Lower lobe of right lung (tissue), 2 donors: ENCODE measurements around the gene UNC50. TPM values are rescaled to one million over a fixed set of nuclear protein-coding genes. Genes with fewer than 3 reads are reported as not detected.

Experiments used
- ATAC-seq, 2 donors: fragments of 200-7000 bp; cut with Tn5 transposase; one replicate each; pipeline ENCODE4 v1.9.1; 2020 to 2022; ENCODE audit warnings: mild to moderate bottlenecking in 2 of 2, moderate library complexity in 2 of 2
- DNase-seq: peaks from one replicate; pipeline ENCODE4 v3.0.0-alpha.2; 2020
- H3K27ac ChIP-seq: fragments of 200-600 bp; one replicate; pipeline ENCODE4 v1.8.0; 2022
- H3K27me3 ChIP-seq: fragments of 200-600 bp; one replicate; pipeline ENCODE4 v1.8.0; 2022; ENCODE audit warnings: low read depth
- H3K36me3 ChIP-seq: fragments of 200-600 bp; one replicate; pipeline ENCODE4 v1.8.0; 2022; ENCODE audit warnings: mild to moderate bottlenecking
- H3K4me1 ChIP-seq: fragments of 200-600 bp; one replicate; pipeline ENCODE4 v1.8.0; 2022
- H3K4me3 ChIP-seq: fragments of 200-600 bp; one replicate; pipeline ENCODE4 v1.8.0; 2022; ENCODE audit warnings: mild to moderate bottlenecking
- H3K9me3 ChIP-seq: fragments of 200-600 bp; one replicate; pipeline ENCODE4 v1.8.0; 2022
- CTCF ChIP-seq: fragments of 200-600 bp; IDR thresholded peaks from one replicate; pipeline ENCODE4 v1.8.0; 2022; ENCODE audit warnings: antibody characterized with exemption, mild to moderate bottlenecking
- intact Hi-C: fragments of 100-400 bp; cut with DNase I; formaldehyde crosslinking; loops from one replicate; pipeline ENCODE4 v1.11.0; 2022
- total RNA-seq: library from RNA; stranded (reverse); fragmentation: NEBNext Ultra II Directional; extraction: Animal tissue kit (Norgen Biotek cat#: 25700); gene quantifications from one replicate; pipeline ENCODE4 v1.2.1, GENCODE V29; 2021
- donor health status: DM: no; HTN: yes; CAD: no; lungs with severe emphysema.

UNC50 gene
- total RNA-seq, 1 donor from 2014 or later = 53.7 TPM

GRCh38 chr2:98578231-98578630 is 30.2 kb upstream of the UNC50 start:
- no peaks in the 10 kb centered on the region for H3K4me1 ChIP-seq
- H3K4me3 ChIP-seq = no peak overlapping the region
- no peaks in the 10 kb centered on the region for H3K27me3 ChIP-seq
- DNase-seq (no peak), ATAC-seq (no peak)
- H3K9me3 ChIP-seq = no peaks in the 10 kb centered on the region
- H3K36me3 ChIP-seq = peaks cover 96% of the 10 kb centered on the region
- H3K27ac ChIP-seq = no peak overlapping the region
- intact Hi-C loops = no loop called here
- TF ChIP-seq CTCF = no peak

GRCh38 chr2:98579926-98580325 is 28.5 kb upstream of the UNC50 start:
- ATAC-seq (no peak), DNase-seq (no peak)
- H3K27me3 ChIP-seq = no peaks in the 10 kb centered on the region
- H3K4me3 ChIP-seq = no peak overlapping the region
- no peak overlapping the region for H3K27ac ChIP-seq
- H3K4me1 ChIP-seq = no peaks in the 10 kb centered on the region
- intact Hi-C loops = no loop called here
- no peaks in the 10 kb centered on the region for H3K9me3 ChIP-seq
- no peak for TF ChIP-seq CTCF
- peaks cover 93% of the 10 kb centered on the region for H3K36me3 ChIP-seq

- no peak for DNase-seq
Measured at GRCh38 chr2:98580656-98581284, 27.6 kb upstream of the UNC50 start.

GRCh38 chr2:98582523-98582922 is 25.9 kb upstream of the UNC50 start:
- intact Hi-C loops = no loop called here
- DNase-seq = no peak
- Histone ChIP-seq H3K36me3 (peaks cover 93% of the 10 kb centered on the region), H3K9me3 (no peaks in the 10 kb centered on the region), H3K4me3 (no peak overlapping the region), H3K4me1 (no peaks in the 10 kb centered on the region), H3K27ac (no peak overlapping the region), H3K27me3 (no peaks in the 10 kb centered on the region)
- ATAC-seq = no peak
- TF ChIP-seq CTCF = no peak

More at GRCh38 chr2:98580656-98581284, 27.6 kb upstream of the UNC50 start:
- Histone ChIP-seq H3K4me3 (no peak overlapping the region), H3K9me3 (no peaks in the 10 kb centered on the region), H3K27ac (no peak overlapping the region), H3K4me1 (no peaks in the 10 kb centered on the region), H3K36me3 (peaks cover 93% of the 10 kb centered on the region), H3K27me3 (no peaks in the 10 kb centered on the region)
- no peak for TF ChIP-seq CTCF
- intact Hi-C loops = no loop called here
- no peak for ATAC-seq

GRCh38 chr2:98583276-98583675 is 25.1 kb upstream of the UNC50 start:
- DNase-seq (no peak), ATAC-seq (no peak)
- H3K9me3 ChIP-seq = no peaks in the 10 kb centered on the region
- H3K27ac ChIP-seq = no peak overlapping the region
- intact Hi-C loops = no loop called here
- H3K4me3 ChIP-seq = no peak overlapping the region
- no peaks in the 10 kb centered on the region for H3K27me3 ChIP-seq
- no peak for TF ChIP-seq CTCF
- no peaks in the 10 kb centered on the region for H3K4me1 ChIP-seq
- peaks cover 93% of the 10 kb centered on the region for H3K36me3 ChIP-seq
